ENCODE measurements around the gene E2F2.

Gene E2F2

DNA sequence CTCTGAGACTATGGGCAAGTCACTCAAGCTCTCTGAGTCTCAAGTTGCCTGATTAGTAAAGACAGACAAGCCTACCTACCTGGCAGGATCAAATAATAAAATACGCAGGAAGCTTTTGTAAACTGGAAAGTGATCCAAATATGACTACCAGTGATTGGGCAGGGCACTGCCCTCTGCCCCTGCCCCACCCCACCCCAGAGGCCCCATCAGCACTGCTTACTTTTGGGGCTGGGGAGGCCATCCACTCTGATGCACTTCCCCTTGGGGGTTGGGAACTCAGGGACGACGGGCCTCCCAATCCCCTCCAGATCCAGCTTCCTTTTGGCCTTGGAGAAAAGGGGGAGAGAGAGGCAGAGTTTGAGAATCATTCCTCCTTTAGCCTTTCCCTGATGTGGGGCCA lies 6.9 kb downstream of the E2F2 start (continued):
- TF ChIP-seq, protein P1, sequence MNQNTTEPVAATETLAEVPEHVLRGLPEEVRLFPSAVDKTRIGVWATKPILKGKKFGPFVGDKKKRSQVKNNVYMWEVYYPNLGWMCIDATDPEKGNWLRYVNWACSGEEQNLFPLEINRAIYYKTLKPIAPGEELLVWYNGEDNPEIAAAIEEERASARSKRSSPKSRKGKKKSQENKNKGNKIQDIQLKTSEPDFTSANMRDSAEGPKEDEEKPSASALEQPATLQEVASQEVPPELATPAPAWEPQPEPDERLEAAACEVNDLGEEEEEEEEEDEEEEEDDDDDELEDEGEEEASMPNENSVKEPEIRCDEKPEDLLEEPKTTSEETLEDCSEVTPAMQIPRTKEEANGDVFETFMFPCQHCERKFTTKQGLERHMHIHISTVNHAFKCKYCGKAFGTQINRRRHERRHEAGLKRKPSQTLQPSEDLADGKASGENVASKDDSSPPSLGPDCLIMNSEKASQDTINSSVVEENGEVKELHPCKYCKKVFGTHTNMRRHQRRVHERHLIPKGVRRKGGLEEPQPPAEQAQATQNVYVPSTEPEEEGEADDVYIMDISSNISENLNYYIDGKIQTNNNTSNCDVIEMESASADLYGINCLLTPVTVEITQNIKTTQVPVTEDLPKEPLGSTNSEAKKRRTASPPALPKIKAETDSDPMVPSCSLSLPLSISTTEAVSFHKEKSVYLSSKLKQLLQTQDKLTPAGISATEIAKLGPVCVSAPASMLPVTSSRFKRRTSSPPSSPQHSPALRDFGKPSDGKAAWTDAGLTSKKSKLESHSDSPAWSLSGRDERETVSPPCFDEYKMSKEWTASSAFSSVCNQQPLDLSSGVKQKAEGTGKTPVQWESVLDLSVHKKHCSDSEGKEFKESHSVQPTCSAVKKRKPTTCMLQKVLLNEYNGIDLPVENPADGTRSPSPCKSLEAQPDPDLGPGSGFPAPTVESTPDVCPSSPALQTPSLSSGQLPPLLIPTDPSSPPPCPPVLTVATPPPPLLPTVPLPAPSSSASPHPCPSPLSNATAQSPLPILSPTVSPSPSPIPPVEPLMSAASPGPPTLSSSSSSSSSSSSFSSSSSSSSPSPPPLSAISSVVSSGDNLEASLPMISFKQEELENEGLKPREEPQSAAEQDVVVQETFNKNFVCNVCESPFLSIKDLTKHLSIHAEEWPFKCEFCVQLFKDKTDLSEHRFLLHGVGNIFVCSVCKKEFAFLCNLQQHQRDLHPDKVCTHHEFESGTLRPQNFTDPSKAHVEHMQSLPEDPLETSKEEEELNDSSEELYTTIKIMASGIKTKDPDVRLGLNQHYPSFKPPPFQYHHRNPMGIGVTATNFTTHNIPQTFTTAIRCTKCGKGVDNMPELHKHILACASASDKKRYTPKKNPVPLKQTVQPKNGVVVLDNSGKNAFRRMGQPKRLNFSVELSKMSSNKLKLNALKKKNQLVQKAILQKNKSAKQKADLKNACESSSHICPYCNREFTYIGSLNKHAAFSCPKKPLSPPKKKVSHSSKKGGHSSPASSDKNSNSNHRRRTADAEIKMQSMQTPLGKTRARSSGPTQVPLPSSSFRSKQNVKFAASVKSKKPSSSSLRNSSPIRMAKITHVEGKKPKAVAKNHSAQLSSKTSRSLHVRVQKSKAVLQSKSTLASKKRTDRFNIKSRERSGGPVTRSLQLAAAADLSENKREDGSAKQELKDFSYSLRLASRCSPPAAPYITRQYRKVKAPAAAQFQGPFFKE (tag by site-specific recombination; IDR thresholded peaks at IDR 0.05; ENCODE audit: borderline replicate concordance), result no peak
- TF ChIP-seq ZNF335 (tag by site-specific recombination; conservative IDR thresholded peaks at IDR 0.05) (no peak), ZNF132 (tag by site-specific recombination; IDR thresholded peaks at IDR 0.05; ENCODE audit: borderline replicate concordance) (no peak), SP3 (tag by site-specific recombination; IDR thresholded peaks at IDR 0.05) (no peak), ZNF473 (tag by site-specific recombination; IDR thresholded peaks at IDR 0.05) (no peak)
- TF ChIP-seq, protein P2, sequence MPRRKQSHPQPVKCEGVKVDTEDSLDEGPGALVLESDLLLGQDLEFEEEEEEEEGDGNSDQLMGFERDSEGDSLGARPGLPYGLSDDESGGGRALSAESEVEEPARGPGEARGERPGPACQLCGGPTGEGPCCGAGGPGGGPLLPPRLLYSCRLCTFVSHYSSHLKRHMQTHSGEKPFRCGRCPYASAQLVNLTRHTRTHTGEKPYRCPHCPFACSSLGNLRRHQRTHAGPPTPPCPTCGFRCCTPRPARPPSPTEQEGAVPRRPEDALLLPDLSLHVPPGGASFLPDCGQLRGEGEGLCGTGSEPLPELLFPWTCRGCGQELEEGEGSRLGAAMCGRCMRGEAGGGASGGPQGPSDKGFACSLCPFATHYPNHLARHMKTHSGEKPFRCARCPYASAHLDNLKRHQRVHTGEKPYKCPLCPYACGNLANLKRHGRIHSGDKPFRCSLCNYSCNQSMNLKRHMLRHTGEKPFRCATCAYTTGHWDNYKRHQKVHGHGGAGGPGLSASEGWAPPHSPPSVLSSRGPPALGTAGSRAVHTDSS (tag by site-specific recombination; IDR thresholded peaks at IDR 0.05), result no peak

DNA sequence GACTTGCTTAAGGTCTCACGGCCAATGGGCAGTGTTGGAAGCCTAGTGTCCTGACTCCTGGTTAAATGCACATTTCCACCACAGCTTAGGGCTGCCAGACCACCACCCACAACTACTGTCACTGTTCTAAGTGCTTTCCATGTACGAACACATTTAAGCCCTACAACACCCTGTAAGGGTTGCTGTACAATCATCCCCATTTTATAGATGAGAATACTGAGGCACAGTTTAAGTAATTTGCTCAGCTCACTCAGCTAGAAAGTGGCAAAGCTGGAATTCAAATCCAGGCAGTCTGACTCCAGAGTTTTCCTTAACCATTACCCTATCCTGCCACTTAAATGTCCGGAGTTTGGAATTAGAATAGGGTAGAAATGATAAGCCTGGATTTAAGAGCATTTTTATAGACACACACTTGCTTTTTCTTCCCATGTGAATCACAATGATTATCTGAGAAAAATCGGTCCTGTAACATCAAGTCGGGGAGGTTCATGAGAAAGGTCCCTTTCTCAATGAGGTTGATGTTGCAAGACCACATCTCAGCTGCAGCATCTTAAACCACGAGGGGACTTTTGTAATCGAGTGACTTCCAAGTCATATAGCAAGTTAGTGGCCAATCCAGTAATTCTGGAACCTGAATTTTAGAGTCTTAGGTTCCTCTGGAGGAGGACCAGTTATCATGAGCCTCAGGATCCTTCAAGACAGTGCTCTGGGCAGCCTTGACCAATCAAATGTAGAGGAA lies 8.6 kb downstream of the E2F2 start:
- peaks cover 11 to 79% of the 10 kb centered on the region in 2 experiments; a peak in 2 of 3 replicates for H3K36me3 ChIP-seq (ENCODE audit: control insufficient read depth in 2 of 2, insufficient read depth in 1 of 2, low read length in 2 of 2)
- POLR2A ChIA-PET, result no interaction called here
- no peak overlapping the region for H3K4me3 ChIP-seq (ENCODE audit: low read depth, low read length)
- TF ChIP-seq FEZF1 (tag by site-specific recombination; IDR thresholded peaks at IDR 0.05), result no peak
- TF ChIP-seq KLF1 (tag by site-specific recombination; IDR thresholded peaks at IDR 0.05), result 0 out of 2 replicates have a peak, but pooled peaks have one; percentile 2
- no peaks in the 10 kb centered on the region for H3K9me3 ChIP-seq (ENCODE audit: control insufficient read depth, insufficient read depth, low read depth, low read length)
- CTCF ChIA-PET, result interaction anchor here (0.6 kb wide), 1 partner anchor 423 kb away, joined by 4 read pairs; no protein-coding TSS in a partner anchor
- no peak overlapping the region for H3K27ac ChIP-seq (ENCODE audit: extremely low read depth, low read depth, low read length)
- H3K4me1 ChIP-seq (ENCODE audit: control insufficient read depth, insufficient read depth, low read length), result peaks cover 9% of the 10 kb centered on the region

DNA sequence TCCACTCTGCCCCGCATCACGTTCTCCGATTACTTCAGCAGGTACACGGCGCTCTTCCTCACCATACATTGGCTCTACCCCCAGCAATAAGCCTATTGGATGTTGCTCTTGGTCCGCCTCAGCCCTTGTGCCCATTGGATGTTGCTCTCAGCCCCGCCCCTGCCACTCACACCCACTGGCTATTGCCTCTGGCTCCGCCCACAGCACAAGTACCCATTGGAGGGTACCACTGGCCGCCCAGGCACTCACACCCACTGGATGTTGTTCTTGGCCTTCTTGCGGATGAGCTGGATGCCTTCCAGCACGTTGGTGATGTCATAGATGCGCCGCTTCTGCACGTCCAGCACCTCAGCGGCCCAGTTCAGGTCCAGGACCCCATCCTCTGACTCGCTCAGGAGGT lies 9.4 kb downstream of the E2F2 start:
- H3K36me3 ChIP-seq (ENCODE audit: control insufficient read depth in 2 of 2, insufficient read depth in 1 of 2, low read length in 2 of 2), result peaks cover 11 to 79% of the 10 kb centered on the region in 2 experiments; a peak in 2 of 3 replicates
- POLR2A ChIA-PET, result no interaction called here
- H3K4me1 ChIP-seq (ENCODE audit: control insufficient read depth, insufficient read depth, low read length), result peaks cover 9% of the 10 kb centered on the region
- TF ChIP-seq, protein P3, sequence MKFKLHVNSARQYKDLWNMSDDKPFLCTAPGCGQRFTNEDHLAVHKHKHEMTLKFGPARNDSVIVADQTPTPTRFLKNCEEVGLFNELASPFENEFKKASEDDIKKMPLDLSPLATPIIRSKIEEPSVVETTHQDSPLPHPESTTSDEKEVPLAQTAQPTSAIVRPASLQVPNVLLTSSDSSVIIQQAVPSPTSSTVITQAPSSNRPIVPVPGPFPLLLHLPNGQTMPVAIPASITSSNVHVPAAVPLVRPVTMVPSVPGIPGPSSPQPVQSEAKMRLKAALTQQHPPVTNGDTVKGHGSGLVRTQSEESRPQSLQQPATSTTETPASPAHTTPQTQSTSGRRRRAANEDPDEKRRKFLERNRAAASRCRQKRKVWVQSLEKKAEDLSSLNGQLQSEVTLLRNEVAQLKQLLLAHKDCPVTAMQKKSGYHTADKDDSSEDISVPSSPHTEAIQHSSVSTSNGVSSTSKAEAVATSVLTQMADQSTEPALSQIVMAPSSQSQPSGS (tag by site-specific recombination; IDR thresholded peaks at IDR 0.05; ENCODE audit: low read depth), result peak; percentile 78
- peak; percentile 95 for TF ChIP-seq ZFHX2 (tag by site-specific recombination; conservative IDR thresholded peaks at IDR 0.05)
- TF ChIP-seq ZNF248 (tag by site-specific recombination; IDR thresholded peaks at IDR 0.05), result no peak
- TF ChIP-seq, protein P4, sequence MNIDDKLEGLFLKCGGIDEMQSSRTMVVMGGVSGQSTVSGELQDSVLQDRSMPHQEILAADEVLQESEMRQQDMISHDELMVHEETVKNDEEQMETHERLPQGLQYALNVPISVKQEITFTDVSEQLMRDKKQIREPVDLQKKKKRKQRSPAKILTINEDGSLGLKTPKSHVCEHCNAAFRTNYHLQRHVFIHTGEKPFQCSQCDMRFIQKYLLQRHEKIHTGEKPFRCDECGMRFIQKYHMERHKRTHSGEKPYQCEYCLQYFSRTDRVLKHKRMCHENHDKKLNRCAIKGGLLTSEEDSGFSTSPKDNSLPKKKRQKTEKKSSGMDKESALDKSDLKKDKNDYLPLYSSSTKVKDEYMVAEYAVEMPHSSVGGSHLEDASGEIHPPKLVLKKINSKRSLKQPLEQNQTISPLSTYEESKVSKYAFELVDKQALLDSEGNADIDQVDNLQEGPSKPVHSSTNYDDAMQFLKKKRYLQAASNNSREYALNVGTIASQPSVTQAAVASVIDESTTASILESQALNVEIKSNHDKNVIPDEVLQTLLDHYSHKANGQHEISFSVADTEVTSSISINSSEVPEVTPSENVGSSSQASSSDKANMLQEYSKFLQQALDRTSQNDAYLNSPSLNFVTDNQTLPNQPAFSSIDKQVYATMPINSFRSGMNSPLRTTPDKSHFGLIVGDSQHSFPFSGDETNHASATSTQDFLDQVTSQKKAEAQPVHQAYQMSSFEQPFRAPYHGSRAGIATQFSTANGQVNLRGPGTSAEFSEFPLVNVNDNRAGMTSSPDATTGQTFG (tag by site-specific recombination; IDR thresholded peaks at IDR 0.05; ENCODE audit: borderline replicate concordance), result no peak
- no peak for TF ChIP-seq ZNF121 (tag by site-specific recombination; IDR thresholded peaks at IDR 0.05)
- TF ChIP-seq, protein P5, sequence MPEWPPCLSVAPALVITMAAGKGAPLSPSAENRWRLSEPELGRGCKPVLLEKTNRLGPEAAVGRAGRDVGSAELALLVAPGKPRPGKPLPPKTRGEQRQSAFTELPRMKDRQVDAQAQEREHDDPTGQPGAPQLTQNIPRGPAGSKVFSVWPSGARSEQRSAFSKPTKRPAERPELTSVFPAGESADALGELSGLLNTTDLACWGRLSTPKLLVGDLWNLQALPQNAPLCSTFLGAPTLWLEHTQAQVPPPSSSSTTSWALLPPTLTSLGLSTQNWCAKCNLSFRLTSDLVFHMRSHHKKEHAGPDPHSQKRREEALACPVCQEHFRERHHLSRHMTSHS (tag by site-specific recombination; IDR thresholded peaks at IDR 0.05), result no peak
- TF ChIP-seq, protein P6, sequence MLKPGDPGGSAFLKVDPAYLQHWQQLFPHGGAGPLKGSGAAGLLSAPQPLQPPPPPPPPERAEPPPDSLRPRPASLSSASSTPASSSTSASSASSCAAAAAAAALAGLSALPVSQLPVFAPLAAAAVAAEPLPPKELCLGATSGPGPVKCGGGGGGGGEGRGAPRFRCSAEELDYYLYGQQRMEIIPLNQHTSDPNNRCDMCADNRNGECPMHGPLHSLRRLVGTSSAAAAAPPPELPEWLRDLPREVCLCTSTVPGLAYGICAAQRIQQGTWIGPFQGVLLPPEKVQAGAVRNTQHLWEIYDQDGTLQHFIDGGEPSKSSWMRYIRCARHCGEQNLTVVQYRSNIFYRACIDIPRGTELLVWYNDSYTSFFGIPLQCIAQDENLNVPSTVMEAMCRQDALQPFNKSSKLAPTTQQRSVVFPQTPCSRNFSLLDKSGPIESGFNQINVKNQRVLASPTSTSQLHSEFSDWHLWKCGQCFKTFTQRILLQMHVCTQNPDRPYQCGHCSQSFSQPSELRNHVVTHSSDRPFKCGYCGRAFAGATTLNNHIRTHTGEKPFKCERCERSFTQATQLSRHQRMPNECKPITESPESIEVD (tag by site-specific recombination; IDR thresholded peaks at IDR 0.05), result no peak
- TF ChIP-seq SP2 (tag by site-specific recombination; IDR thresholded peaks at IDR 0.05), result peak; percentile 80
- TF ChIP-seq ZFP69B (tag by site-specific recombination; IDR thresholded peaks at IDR 0.05), result no peak

More for the DNA sequence above, 9.4 kb downstream of the E2F2 start:
- H3K4me3 ChIP-seq (ENCODE audit: low read depth, low read length), result no peak overlapping the region
- CTCF ChIA-PET, result interaction anchor here (0.9 kb wide), 1 partner anchor 25 kb away, joined by 3 read pairs; no protein-coding TSS in a partner anchor
- no peaks in the 10 kb centered on the region for H3K9me3 ChIP-seq (ENCODE audit: control insufficient read depth, insufficient read depth, low read depth, low read length)
- no peak overlapping the region for H3K27ac ChIP-seq (ENCODE audit: extremely low read depth, low read depth, low read length)
